Measurements from ENCODE around the gene CCR8.
"Not testable (repeated sequence)": the region's sequence is repeated elsewhere in the genome, so short reads cannot be mapped to it uniquely, and the experiment has no call there.

Gene CCR8

DNA sequence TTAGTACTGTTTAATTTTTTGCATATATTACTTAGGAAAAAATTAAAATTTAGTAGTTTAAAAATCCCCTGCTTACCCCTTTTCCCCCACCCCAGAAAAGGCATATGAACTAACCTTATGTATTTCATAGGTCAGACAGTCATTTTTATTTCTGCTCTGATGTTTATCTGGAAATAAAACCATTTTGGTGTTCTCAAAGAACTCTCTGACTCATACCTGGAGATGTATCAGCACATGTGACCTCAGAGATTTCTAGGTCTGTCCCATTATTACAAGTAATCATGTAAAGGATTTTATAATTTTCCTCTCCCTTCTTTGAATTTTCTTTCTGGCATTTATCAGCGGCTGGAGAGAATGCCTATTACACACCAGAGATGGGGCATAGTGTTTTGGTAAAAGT is 14.1 kb upstream of the CCR8 start:
- DNase-seq (ENCODE audit: low spot score) = no peak

DNA sequence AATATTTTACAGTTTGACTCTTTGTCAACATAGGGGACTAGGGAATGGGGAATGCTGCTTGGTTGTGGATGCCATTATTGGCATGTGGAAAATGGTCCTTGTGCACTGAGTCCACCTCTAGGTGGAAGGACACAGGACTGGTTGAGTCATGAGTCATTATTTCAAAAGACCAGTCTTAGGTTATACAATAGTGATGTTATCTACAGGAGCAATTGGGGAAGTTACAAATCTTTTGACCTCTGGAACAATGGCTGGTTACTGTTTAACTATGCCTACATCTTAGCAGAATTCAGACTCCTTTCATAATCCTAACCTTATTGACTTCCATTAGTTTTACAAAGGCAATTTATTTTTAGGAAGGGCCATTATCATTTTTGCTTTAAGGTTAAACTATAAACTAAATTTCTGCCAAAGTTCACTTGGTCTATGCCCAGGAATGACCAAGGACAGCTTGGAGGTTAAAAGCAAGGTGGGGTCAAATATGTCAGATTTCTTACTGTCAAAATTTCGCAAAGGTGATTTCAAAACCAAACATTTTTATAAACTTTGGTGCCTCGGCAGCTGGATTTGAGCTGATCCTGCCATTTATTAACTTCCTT is 11.8 kb upstream of the CCR8 start:
- DNase-seq (ENCODE audit: low spot score) = no peak

DNA sequence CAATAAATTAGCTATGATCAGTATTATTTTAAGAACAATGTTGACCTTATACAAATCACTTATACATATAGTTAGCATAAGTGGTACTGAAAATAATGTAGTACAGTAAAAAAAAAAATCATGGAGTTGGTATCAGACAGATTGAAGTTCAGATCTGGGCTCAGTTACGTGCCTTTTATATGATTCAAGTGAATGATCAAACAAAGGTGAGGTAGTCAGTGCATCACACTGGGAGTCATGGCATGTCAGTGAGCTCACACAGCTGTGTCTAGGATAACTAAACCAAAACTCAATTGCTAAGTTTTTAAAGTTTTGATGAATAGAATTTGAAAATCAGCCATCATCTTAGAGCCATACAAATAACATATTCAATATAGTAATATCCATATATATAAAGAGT is 11.2 kb upstream of the CCR8 start:
- DNase-seq (ENCODE audit: low spot score) = no peak

DNA sequence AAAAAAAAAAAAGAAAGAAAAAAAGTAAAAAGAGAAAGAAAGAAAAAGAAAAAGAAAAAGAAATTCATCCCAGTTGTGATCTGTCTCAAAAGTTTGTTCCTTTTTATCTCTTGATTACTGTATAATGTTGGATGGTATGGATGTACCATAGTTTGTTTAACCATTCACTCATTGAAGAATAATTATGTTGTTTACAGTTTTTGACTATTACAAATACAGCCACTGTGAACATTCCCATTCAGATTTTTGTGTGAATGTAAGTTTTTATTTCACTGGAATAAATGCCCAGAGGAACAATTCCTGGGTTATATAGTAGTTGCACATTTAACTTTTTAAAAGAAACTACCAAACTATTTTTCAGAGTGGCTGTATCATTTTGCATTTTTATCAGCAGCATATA is 10.3 kb upstream of the CCR8 start:
- no peak for DNase-seq (ENCODE audit: low spot score)

DNA sequence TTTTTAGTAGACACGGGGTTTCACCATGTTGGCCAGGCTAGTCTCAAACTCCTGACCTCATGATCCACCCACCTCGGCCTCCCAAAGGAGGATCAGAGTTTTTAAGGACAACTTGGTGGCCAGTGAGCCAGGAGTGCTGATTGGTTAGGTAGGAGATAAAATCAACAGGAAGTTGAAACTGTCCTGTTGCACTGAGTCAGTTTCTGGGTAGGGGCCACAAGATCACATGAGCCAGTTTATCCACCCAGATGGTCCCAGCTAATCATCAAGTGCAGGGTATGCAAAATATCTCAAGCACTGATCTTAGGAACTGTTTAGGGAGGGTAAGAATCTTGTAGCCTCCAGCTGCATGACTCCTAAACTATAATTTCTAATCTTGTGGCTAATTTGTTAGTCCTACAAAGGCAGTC is 7.9 kb upstream of the CCR8 start:
- DNase-seq (ENCODE audit: low spot score) = not testable (repeated sequence)

DNA sequence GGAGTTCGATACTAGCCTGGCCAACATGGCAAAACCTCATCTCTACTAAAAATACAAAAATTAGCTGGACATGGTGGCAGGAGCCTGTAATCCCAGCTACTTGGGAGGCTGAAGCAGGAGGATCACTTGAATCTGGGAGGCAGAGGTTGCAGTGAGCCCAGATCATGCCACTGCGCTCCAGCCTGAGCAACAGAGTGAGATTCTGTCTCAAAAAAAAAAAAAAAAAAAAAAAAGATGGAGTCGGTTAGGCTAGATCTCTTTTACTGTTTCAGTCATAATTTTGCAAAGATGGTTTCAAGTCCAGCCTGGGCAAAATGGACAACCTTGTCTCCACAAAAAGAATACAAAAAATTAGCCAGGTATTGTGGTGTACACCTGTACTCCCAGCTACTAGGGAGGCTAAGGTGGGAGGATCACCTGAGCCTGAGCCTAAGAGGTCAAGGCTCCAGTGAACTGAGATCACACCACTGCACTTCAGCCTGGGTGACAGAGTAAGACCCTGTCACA is 7.2 kb upstream of the CCR8 start:
- not testable (repeated sequence) for DNase-seq (ENCODE audit: low spot score)

DNA sequence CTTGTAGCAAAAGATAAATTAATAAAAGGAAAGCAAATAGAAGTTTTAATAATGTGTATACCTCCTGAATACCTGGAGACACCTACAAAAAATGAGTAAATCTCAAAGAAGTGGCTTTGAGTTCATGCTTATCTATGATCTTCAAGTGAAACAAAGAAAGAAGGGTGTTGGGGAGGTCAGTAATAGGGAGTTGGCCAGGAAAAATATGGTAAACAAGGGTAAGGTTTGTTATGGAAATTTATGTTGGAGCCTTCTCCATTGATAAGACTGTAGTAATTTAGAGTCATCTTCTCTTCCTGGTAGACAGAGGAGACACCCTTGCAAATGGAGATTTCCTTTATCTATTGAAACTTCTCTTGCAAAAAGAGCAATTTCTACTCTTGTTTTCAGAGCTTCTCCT is 6.6 kb upstream of the CCR8 start:
- DNase-seq (ENCODE audit: low spot score) = no peak

DNA sequence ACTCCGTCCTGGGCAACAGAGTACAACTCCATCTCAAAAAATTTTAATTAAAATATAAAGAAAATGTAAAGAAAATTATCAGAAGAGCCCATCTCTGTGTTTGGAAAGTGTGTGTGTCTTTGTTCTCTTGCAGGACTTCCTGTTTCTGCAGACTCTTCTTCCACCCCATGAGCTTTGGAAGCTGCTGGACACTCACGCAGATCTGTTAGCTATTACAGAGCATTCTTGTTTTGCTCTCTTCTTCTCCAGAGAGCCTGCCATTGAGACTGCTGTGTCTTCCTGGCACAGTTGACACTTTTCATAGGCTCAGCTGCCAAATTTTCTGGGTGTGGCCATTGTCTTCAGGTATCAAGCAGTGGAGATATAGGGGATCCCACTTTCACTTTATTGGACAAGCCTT is 6.0 kb upstream of the CCR8 start:
- DNase-seq (ENCODE audit: low spot score) = no peak

DNA sequence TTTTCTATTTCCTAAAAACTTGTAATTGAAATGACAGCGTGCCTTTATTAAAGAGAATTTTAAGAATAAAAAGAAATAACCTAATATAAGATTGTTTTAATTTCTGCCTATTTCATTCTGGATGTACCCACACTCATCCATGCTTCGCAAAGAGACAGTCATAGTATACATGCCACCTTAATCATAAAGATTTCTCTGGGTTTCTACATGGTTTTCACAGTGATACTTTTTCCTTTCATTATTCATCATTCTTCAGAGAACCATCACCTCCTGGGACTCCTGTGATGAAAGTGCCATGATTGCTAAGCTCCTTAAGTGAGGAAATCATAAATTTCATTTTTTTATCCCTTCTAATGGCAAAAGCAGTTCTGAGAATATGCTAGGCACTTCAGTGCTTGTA is 4.3 kb upstream of the CCR8 start:
- no peak for DNase-seq (ENCODE audit: low spot score)

DNA sequence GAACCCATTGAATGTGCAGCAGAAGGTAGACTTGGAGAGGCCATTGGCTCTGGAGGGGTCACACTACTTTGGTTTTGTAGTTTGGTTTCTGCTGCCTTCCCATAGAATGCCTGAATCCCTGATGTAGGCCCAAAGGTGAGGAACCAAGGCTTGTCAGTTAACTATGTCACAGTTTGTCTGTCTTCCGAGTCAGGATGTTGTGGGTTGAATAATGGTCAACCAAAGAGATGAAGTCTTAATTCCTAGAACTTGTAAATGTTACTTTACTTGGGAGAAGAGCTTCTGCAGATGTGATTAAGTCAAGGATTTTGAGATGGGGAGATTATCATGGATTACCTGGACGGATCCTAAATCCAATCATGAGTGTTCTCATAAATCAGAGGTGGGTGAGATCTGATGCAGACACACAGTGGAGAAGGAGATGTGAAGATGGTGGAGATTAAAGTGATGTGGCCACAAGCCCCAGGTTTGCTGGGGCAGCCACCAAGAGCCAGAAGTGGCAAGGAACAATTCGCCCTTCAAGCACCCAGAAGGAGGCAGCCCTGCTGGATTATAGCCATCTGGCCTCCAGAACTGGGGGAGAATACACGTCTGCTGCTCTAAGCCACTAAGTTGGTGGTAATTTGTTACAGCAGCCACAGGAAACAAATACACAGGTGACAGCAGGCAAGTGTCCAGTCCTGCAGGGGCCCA is 2.3 kb upstream of the CCR8 start:
- DNase-seq (ENCODE audit: low spot score) = no peak

DNA sequence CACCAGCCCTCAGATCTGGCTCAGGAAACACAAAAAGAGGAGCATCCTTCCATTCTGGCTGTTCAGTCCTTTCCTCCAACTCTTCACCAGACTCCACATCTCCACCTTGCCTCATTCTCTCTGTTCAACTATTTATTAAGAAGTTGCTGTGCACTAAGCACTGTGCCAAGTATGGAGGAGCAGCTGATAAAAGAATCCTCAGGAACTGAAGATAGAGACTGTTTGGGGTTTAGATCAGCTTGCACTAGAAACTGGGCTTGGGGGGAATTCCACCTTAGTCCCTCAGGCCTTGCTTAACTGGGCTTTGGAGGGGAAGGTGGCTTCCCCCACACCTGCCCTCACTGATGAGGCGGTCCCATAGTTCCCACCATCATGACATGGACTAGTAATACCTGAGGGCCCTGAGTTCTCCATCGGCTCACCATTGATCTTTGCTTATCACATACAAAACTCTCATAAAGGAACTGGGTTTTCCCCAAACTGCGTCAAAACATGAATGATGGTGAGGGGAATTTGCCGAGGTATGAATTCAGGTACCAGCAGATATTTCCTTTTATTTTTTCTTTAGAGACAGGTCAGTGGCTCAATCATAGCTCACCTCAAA is 1.7 kb upstream of the CCR8 start:
- no peak for DNase-seq (ENCODE audit: low spot score)

DNA sequence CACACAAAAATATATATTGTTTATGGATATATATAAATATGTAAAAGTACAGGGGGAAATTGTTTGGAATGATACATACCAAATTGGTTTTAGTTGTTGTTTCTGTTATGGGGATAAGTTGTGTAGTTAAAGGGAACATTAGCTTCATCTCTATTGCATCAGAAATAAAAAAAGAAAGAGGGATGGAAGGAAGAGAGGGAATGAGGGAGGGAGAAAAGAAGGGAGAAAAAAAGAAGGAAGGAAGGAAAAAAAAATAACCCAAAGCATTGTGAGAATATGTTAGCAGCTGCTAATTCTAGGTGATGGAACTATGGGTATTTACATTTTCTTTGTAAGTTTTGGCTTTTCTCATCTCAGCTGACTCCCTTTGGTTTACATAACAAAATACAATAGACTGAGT is 1.3 kb downstream of the CCR8 start:
- no peak for DNase-seq (ENCODE audit: low spot score)

DNA sequence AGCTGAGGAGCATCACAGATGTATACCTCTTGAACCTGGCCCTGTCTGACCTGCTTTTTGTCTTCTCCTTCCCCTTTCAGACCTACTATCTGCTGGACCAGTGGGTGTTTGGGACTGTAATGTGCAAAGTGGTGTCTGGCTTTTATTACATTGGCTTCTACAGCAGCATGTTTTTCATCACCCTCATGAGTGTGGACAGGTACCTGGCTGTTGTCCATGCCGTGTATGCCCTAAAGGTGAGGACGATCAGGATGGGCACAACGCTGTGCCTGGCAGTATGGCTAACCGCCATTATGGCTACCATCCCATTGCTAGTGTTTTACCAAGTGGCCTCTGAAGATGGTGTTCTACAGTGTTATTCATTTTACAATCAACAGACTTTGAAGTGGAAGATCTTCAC is 3.0 kb downstream of the CCR8 start:
- no peak for DNase-seq (ENCODE audit: low spot score)

DNA sequence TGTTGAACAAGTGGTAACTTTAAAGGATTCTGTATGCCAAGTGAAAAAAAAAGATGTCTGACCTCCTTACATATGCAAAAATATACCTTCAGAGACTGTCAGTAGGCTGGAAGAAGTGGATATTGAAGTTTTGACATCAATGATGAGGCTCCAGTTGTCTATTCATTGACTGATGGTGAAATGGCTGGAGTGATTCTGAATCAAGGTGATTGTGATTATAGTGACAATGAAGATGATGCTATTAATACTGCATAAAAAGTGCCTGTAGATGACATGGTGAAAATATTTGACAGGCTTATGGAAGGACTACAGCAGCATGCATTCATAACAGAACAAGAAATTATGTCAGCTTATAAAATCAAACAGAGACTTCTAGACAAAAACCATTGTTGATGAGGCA is 4.1 kb downstream of the CCR8 start:
- no peak for DNase-seq (ENCODE audit: low spot score)

DNA sequence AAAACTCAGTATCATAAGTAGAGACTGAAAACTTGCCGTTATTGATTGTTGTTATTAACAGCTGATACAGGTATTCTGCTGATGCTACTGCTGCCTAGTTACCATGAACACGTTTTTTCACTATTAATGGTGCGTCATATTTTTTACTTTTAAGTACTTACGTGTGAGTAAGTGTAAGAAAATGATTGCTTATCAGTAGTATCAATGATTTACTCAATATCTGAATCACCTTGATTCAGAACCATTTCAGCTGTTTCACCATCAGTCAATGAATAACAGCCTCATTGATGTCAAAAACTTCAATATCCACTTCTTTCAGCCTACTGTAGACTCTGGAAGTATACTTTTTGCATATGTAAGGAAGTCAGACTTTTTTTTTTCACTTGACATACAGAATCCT is 4.7 kb downstream of the CCR8 start:
- DNase-seq (ENCODE audit: low spot score) = no peak

DNA sequence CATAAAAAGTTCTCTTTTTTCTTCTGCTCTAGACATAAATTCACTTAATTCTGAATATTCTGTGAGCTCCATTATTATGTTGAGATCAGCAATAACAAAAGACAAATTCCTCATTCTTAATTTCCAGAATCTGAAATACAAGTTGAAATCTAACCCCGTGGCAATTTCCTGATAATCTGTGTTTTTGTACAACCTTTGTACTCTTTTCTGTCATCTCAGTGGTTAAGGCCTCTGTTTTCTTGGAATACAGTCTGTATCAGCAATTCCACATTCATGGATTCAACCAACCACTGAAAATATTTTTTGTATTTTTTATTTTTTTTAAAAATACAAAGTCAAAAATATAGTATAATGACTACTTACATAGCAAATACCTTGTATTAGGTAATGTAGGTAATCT is 8.7 kb downstream of the CCR8 start:
- no peak for DNase-seq (ENCODE audit: low spot score)

DNA sequence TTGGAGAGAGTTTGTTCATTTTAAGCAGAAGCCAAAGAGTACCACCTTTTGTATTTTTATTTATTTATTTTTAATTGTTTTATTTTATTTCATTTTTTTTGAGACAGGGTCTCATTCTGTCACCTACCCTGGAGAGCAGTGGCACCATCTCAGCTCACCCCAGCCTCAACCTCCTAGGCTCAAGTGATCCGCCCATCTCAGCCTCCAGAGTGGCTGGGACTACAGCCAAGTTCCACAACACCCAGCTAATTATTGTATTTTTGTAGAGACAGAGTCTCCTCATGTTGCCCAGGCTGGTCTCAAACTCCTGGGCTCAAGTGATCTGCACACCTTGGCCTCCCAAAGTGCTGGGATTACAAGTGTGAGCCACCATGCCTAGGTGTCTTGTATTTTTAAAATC is 9.6 kb downstream of the CCR8 start:
- no peak for DNase-seq (ENCODE audit: low spot score)

DNA sequence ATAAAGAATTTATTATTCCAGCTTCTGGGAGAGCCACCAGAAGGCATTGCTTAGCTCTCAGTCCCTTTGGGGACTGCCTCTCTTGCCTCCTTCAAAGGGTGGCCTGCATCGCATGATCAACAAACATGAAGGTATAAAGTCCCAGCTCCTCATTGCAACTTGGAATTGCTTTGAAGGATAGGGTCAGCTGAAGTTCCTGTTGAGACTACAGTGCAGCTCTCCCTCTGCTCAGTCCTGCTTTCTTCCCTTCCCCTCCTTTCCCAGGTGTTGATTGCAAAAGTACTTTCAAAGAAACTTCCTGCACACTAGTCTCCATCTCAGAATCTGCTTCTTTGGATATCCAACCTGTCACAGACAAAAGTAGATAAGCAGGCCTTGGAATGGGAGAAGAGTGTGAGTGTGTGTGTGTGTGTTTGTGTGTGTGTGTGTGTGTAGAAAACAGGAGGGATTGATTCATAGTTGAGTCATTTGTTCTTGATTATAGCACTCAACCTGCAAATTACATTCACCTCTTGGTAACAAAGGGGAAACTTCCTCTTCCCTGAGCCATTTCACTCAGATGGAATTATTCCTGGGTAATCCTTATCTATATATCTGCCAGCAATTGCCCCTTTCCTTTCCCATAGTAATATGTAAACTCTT is 13.7 kb downstream of the CCR8 start:
- no peak for DNase-seq (ENCODE audit: low spot score)

DNA sequence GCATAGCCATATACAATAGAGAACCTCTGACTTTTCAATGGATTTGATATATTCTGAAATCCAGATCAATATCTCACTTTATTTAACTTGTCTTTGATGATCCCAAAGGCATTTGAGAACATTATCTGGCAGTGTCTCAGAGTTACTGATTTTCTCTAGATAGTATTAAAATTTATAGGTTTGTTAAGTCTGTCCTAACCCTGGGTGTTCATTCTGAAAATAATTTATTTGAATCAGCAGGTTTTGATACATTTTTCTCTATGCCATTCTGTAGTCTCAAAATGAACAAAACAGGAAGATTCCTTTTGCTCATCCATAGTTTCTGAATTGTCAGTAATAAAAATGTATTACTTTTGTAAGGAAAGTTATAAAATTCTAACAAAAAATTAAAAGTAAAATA is 14.3 kb downstream of the CCR8 start:
- DNase-seq (ENCODE audit: low spot score) = no peak

DNA sequence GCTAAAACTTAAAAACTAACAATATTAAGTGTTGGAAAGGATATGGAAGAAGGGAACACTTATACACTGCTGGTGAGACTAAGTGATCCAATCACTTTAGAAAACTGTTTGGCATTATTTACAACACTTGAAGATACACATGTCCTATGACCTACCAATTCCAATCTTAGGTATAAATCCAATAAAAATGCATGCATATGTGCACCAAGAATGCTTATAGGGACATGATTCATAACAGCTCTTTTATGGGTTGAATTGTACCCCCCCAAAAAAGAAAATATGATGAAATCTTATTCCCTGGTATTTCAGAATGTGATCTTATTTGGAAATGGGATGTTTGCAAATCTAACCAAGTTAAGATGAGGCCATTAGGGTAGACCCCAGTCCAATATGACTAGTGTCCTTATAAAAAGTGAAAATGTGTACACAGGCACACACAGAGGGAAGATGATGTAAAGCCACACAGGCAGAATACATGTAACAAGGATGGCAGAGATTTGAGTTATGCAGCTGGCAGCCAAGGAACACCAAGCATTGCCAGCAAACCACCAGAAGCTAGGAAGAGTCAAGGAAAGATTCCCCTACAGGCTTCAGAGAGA is 15.3 kb downstream of the CCR8 start:
- no peak for DNase-seq (ENCODE audit: low spot score)

DNA sequence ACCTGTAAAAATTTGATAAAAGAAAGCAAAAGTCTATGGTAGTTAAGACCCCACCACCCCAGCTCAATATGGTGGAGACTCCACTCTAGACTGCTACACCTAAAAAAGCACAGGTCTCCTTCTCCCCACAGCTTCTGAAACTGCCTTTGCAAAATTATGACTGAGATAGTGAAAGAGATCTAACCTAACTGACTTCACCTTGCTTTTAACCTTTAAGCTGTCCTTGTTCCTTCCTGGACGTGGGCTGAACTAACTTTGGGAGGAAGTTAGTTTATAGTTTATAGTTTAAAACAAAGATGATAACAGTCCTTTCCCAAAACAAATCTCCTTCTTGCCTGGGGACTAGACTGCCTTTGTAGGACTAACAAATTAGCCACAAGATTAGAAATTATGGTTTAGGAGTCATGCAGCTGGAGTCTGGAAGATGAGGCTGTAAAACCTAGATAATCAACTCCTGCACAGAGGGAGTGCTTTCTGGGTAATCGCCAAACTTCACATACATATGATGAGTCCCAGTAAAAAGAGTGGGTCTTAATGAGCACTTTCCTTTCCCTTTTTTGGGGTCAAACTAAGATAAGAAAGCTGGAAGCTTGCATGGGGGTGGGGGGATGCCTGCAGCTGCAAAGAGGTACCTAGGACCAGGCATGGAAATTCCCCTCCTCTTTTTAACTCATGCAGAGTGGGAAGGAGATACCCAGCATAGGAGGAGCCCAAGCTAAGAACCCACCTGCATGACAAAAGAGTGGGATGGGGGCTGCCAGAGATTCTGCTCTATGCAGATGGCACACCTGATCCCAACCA is 17.5 kb downstream of the CCR8 start:
- no peak for DNase-seq (ENCODE audit: low spot score)

DNA sequence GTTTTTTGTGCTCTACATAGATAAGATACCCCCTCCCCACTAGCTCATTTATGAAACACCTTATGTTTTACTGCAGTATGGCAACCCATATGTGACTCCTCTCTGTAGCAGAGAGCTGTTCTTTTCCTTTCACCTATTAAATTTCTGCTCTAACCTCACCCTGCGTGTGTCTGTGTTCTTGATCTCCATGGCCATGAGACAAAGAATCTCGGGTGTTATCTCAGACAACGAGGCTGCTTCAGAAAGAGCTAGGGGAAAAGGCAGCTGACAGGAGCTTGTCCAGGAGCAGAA is 18.0 kb downstream of the CCR8 start:
- no peak for DNase-seq (ENCODE audit: low spot score)

All from SK-N-DZ (cell line).